Measurements from ENCODE around the gene LAMB4. TPM values are rescaled to one million over a fixed set of nuclear protein-coding genes. Genes with fewer than 3 reads are reported as not detected.

LAMB4 gene
- total and polyA plus RNA-seq, 2 of the 8 experiments (the other 6 are each of a cell fraction or from before 2014, with no cell fraction given): not detected

GRCh38 chr7:108004220-108005142 lies 125.7 kb downstream of the LAMB4 start:
- H4K5ac ChIP-seq (ENCODE audit: insufficient read length, low read depth, low read length): no peak overlapping the region
- TF ChIP-seq CREB1 (IDR thresholded peaks at IDR 0.05): no peak
- no peak for TF ChIP-seq ASH2L (IDR thresholded peaks at IDR 0.05; ENCODE audit: low read length)
- no peak for TF ChIP-seq SAP30 (IDR thresholded peaks at IDR 0.05; ENCODE audit: insufficient read depth, insufficient replicate concordance, low read length)
- TF ChIP-seq RXRA (IDR thresholded peaks at IDR 0.05; ENCODE audit: insufficient read depth, low read depth, low read length): no peak
- no peak for TF ChIP-seq KDM5A (IDR thresholded peaks at IDR 0.05; ENCODE audit: low read length)
- TF ChIP-seq MAFK (IDR thresholded peaks at IDR 0.05; ENCODE audit: low read depth, low read length): no peak
- TF ChIP-seq SP4 (IDR thresholded peaks at IDR 0.05; ENCODE audit: low read length): no peak
- TF ChIP-seq ZNF274 (IDR thresholded peaks at IDR 0.05; ENCODE audit: borderline replicate concordance, extremely low read depth, low read length): no peak
- TF ChIP-seq TAF1 (IDR thresholded peaks at IDR 0.05; ENCODE audit: low read depth, low read length): no peak
- TF ChIP-seq CHD1 (IDR thresholded peaks at IDR 0.05; ENCODE audit: low read depth, low read length): no peak
- no peak overlapping the region for H2BK5ac ChIP-seq (ENCODE audit: low read depth, low read length)
- no peak overlapping the region for H2BK12ac ChIP-seq (ENCODE audit: low read depth, low read length)
- peak overlapping the region; percentile 37 to 91 for H3K4me2 ChIP-seq (ENCODE audit: insufficient read depth in 1 of 2, low read depth in 2 of 2, low read length in 2 of 2)
- H2BK20ac ChIP-seq (ENCODE audit: low read length): no peak overlapping the region
- no peak overlapping the region for H3K18ac ChIP-seq (ENCODE audit: extremely low read depth, low read length)
- no peak overlapping the region for H3K4ac ChIP-seq (replicated peaks; ENCODE audit: insufficient read length, low read depth, low read length)
- H3K27ac ChIP-seq (ENCODE audit: low read depth, low read length): no peak overlapping the region
- peaks cover 3% of the 10 kb centered on the region in 2 experiments for H4K20me1 ChIP-seq (replicated peaks in 1 of 2; ENCODE audit: control insufficient read depth in 1 of 2, insufficient read depth in 2 of 2, low read length in 2 of 2)
- no peak overlapping the region for H3K9ac ChIP-seq (replicated peaks in 1 of 4; ENCODE audit: extremely low read depth in 1 of 4, low read depth in 3 of 4, low read length in 3 of 4)
- H3K9me3 ChIP-seq (ENCODE audit: insufficient read depth in 2 of 2, low read depth in 1 of 2, low read length in 1 of 2): no peaks in the 10 kb centered on the region; a peak in 1 of 4 replicates
- peaks cover 34 to 75% (median 65%) of the 10 kb centered on the region in 4 experiments for H3K27me3 ChIP-seq (replicated peaks in 1 of 4; ENCODE audit: control insufficient read depth in 3 of 4, extremely low read depth in 1 of 4, insufficient read depth in 3 of 4, low read length in 3 of 4)
- no peak overlapping the region for H4K91ac ChIP-seq (replicated peaks; ENCODE audit: insufficient read length, low read length)
- H2BK120ac ChIP-seq (replicated peaks; ENCODE audit: low read depth, low read length): no peak overlapping the region
- peaks cover 0 to 3% (median 0%) of the 10 kb centered on the region in 4 experiments; a peak in 1 of 8 replicates for H3K36me3 ChIP-seq (ENCODE audit: control insufficient read depth in 2 of 4, insufficient read depth in 4 of 4, low read length in 3 of 4)
- H3K56ac ChIP-seq (replicated peaks; ENCODE audit: insufficient read length, low read depth, low read length): no peak overlapping the region
- no peak overlapping the region for H2BK15ac ChIP-seq (ENCODE audit: low read length)
- no peak overlapping the region for H3K23ac ChIP-seq (ENCODE audit: insufficient read length)
- ChIA-PET POLR2A (ENCODE audit: partially characterized antibody) (interaction anchor here (1.8 to 2.8 kb wide), 2 partner anchors 51 to 71 kb away, joined by 4 to 18 read pairs; no protein-coding TSS in a partner anchor), CTCF (ENCODE audit: partially characterized antibody) (interaction anchor here (0.9 to 3.9 kb wide), 12 partner anchors 11 to 141 kb away, joined by 3 to 27 read pairs (median 4); no protein-coding TSS in a partner anchor)
- H3K23me2 ChIP-seq (ENCODE audit: low read depth, low read length): peaks cover 23% of the 10 kb centered on the region
- DNase-seq (ENCODE audit: low read depth in 1 of 2, low spot score in 2 of 2) (peak in 1 of 2 experiments; percentile 50), FAIRE-seq (no peak)
- H3K4me1 ChIP-seq (replicated peaks in 1 of 4; ENCODE audit: control insufficient read depth in 3 of 4, insufficient read depth in 4 of 4, low read length in 3 of 4): peaks cover 7 to 21% (median 11%) of the 10 kb centered on the region in 4 experiments
- H3K79me1 ChIP-seq (ENCODE audit: low read depth, low read length): no peaks in the 10 kb centered on the region
- H3K4me3 ChIP-seq (ENCODE audit: extremely low read depth in 1 of 4, insufficient read depth in 2 of 4, low read depth in 3 of 4, low read length in 4 of 4): peak overlapping the region in 1 of 4 experiments; percentile 92; a peak in 3 of 8 replicates
- no peak overlapping the region for H3K14ac ChIP-seq (ENCODE audit: insufficient read length)
- no peak overlapping the region for H2AFZ ChIP-seq (ENCODE audit: low read length)
- peak overlapping the region; percentile 42; the same call in 1 of the 2 replicates for H2AK5ac ChIP-seq (ENCODE audit: low read depth, low read length)
- H4K8ac ChIP-seq (ENCODE audit: extremely low read depth, insufficient read depth, low read length): no peak overlapping the region
- no peaks in the 10 kb centered on the region for H3K79me2 ChIP-seq (ENCODE audit: control insufficient read depth in 1 of 2, insufficient read depth in 2 of 2, low read length in 2 of 2)
- WGBS, 2 experiments (ENCODE audit: extremely low coverage in 1 of 2, insufficient coverage in 1 of 2, insufficient read length in 1 of 2, insufficient replicate concordance in 2 of 2, low coverage in 1 of 2, low lambda C conversion rate in 2 of 2, missing lambda C conversion rate in 1 of 2): 24% methylated on average over 13 of the region's 13 CpGs; no CpG with 5 or more reads in 1 of the 2 experiments

Data from H1 (cell line).